KOPT-K1 (cell line): ENCODE measurements around the gene AVPR2.

ENCODE experiments used
- H3K27ac ChIP-seq: fragments of 200-600 bp; sonication (generic); 2 replicates; pipeline ENCODE4 v1.5.1; 2016; ENCODE audit warnings: antibody characterized with exemption, mild to moderate bottlenecking, low read depth, low read length; ENCODE audit not compliant: poor library complexity, severe bottlenecking
- H3K36me3 ChIP-seq: fragments of 200-600 bp; sonication (generic); 2 replicates; pipeline ENCODE4 v1.5.1; 2017; ENCODE audit warnings: antibody characterized with exemption, mild to moderate bottlenecking, low read length, moderate library complexity; ENCODE audit not compliant: insufficient read depth
- H3K9me3 ChIP-seq: fragments of 200-600 bp; sonication (generic); 2 replicates; pipeline ENCODE4 v1.5.1; 2017; ENCODE audit warnings: antibody characterized with exemption, low read length, mild to moderate bottlenecking; ENCODE audit not compliant: insufficient read depth, poor library complexity, severe bottlenecking

The AVPR2 gene

GRCh38 chrX:153903991-153904957 is at the start of gene AVPR2:
Gene AVPR2, plus strand, starts transcription at chrX:153904673. Its CDS starts 473 bp downstream, at chrX:153905146.
- H3K27ac ChIP-seq, result peak within 1 kb of the TSS; percentile 59
- H3K9me3 ChIP-seq, result no peaks in the 10 kb centered on the region
- H3K36me3 ChIP-seq, result peaks cover 33% of the 10 kb centered on the region

- Histone ChIP-seq H3K27ac (no peak overlapping the region), H3K36me3 (no peaks in the 10 kb centered on the region), H3K9me3 (no peaks in the 10 kb centered on the region)
These were observed 49.8 kb upstream of the AVPR2 start for GRCh38 chrX:153854702-153855101.

GRCh38 chrX:153857348-153857903 is 47.0 kb upstream of the AVPR2 start:
- Histone ChIP-seq H3K9me3 (no peaks in the 10 kb centered on the region), H3K27ac (no peak overlapping the region), H3K36me3 (no peaks in the 10 kb centered on the region)

- Histone ChIP-seq H3K27ac (no peak overlapping the region), H3K9me3 (no peaks in the 10 kb centered on the region), H3K36me3 (no peaks in the 10 kb centered on the region)
These were observed 43.3 kb upstream of the AVPR2 start for GRCh38 chrX:153861151-153861550.

GRCh38 chrX:153861733-153862310 is 42.7 kb upstream of the AVPR2 start:
- Histone ChIP-seq H3K36me3 (no peaks in the 10 kb centered on the region), H3K9me3 (no peaks in the 10 kb centered on the region)

GRCh38 chrX:153862369-153863250 is 41.9 kb upstream of the AVPR2 start:
- H3K27ac ChIP-seq, result no peak overlapping the region
- H3K9me3 ChIP-seq, result no peaks in the 10 kb centered on the region
- H3K36me3 ChIP-seq, result no peaks in the 10 kb centered on the region

More at GRCh38 chrX:153861733-153862310, 42.7 kb upstream of the AVPR2 start:
- H3K27ac ChIP-seq, result no peak overlapping the region

- no peaks in the 10 kb centered on the region for H3K36me3 ChIP-seq
- no peak overlapping the region for H3K27ac ChIP-seq
- H3K9me3 ChIP-seq, result no peaks in the 10 kb centered on the region
These were observed 41.1 kb upstream of the AVPR2 start for GRCh38 chrX:153863251-153863991.

GRCh38 chrX:153864101-153864500 is 40.4 kb upstream of the AVPR2 start:
- Histone ChIP-seq H3K36me3 (no peaks in the 10 kb centered on the region), H3K27ac (no peak overlapping the region), H3K9me3 (no peaks in the 10 kb centered on the region)

GRCh38 chrX:153864561-153865320 is 39.7 kb upstream of the AVPR2 start:
- no peaks in the 10 kb centered on the region for H3K36me3 ChIP-seq
- H3K9me3 ChIP-seq, result no peaks in the 10 kb centered on the region
- no peak overlapping the region for H3K27ac ChIP-seq

GRCh38 chrX:153865321-153865580 is 39.2 kb upstream of the AVPR2 start:
- Histone ChIP-seq H3K36me3 (no peaks in the 10 kb centered on the region), H3K9me3 (no peaks in the 10 kb centered on the region), H3K27ac (no peak overlapping the region)

- no peak overlapping the region for H3K27ac ChIP-seq
These were observed 38.8 kb upstream of the AVPR2 start for GRCh38 chrX:153865685-153866084.

GRCh38 chrX:153866302-153867019 is 38.0 kb upstream of the AVPR2 start:
- no peaks in the 10 kb centered on the region for H3K36me3 ChIP-seq
- no peaks in the 10 kb centered on the region for H3K9me3 ChIP-seq
- H3K27ac ChIP-seq, result no peak overlapping the region

More at GRCh38 chrX:153865685-153866084, 38.8 kb upstream of the AVPR2 start:
- no peaks in the 10 kb centered on the region for H3K36me3 ChIP-seq
- H3K9me3 ChIP-seq, result no peaks in the 10 kb centered on the region

GRCh38 chrX:153867139-153867538 is 37.3 kb upstream of the AVPR2 start:
- H3K9me3 ChIP-seq, result no peaks in the 10 kb centered on the region

More at GRCh38 chrX:153867139-153867538, 37.3 kb upstream of the AVPR2 start:
- no peaks in the 10 kb centered on the region for H3K36me3 ChIP-seq
- no peak overlapping the region for H3K27ac ChIP-seq
